ENCODE data around the gene MMP23B.
A peak's percentile ranks its signal among the peaks of the same experiment; 100 is the strongest.
"Not testable (repeated sequence)": the region's sequence is repeated elsewhere in the genome, so short reads cannot be mapped to it uniquely, and the experiment has no call there.

The MMP23B gene

DNA sequence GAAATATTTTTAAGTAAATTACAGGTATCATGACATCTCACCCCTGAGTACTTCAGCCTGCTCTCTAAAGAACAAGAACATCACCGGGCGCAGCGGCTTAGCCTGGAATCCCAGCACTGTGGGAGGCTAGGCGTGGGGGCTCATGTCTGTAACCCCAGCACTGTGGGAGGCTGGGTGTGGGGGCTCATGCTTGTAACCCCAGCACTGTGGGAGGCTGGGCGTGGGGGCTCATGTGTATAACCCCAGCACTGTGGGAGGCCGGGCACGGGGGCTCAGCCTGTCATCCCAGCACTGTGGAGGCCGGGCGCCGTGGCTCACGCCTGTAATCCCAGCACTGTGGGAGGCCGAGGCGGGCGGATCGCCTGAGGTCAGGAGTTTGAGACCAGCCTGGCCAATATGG lies 34.6 kb downstream of the MMP23B start:
- no peak for DNase-seq (ENCODE audit: low read depth in 2 of 2)

DNA sequence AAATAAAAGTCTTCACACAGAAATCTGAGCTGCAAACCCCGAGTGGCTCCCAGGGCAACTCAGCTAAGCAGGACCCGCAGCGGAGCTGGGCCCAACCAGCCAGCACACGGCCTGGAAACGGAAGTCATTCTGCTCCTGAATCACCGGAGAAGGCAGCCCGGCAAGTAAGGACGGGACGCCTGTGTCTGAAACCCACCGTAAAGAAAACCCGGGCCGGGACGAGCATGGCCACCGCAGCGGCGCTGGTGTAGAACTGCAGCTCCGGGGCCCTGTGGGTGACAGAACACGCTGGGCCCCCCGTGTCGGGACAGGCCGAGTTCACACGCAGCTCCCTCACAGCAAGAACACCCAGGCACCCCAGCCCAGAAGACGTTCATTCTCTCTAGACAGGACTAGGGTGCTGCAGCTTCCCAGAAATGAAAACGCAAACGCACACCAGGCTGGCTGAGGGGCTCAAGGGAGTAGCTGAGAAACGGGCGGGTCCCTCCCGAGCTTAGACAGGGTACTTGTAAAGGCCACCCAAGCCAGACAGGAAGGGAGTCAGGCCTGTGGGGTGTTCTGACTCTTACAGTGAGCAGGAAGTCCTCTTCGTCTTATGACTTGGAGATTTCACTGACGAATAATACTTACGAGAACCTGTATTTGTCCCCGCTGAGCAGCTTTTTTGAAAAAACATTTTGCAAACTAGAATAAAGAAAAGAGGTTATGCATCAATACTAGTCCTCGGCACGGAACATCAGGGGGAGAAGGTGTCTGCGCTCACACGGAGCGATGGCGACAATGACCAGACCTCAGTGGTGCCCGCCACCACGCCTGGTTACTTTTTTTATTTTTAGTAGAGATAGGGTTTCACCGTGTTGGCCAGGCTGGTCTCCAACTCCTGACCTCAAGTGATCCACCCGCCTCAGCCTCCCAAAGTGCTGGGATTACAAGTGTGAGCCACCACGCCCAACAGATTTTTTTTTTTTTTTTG lies 37.8 kb downstream of the MMP23B start:
- no peak for DNase-seq (ENCODE audit: low read depth in 2 of 2)

- no peak for DNase-seq (ENCODE audit: low read depth in 2 of 2)
Measured at GRCh38 chr1:1670866-1671265, 38.9 kb downstream of the MMP23B start.

DNA sequence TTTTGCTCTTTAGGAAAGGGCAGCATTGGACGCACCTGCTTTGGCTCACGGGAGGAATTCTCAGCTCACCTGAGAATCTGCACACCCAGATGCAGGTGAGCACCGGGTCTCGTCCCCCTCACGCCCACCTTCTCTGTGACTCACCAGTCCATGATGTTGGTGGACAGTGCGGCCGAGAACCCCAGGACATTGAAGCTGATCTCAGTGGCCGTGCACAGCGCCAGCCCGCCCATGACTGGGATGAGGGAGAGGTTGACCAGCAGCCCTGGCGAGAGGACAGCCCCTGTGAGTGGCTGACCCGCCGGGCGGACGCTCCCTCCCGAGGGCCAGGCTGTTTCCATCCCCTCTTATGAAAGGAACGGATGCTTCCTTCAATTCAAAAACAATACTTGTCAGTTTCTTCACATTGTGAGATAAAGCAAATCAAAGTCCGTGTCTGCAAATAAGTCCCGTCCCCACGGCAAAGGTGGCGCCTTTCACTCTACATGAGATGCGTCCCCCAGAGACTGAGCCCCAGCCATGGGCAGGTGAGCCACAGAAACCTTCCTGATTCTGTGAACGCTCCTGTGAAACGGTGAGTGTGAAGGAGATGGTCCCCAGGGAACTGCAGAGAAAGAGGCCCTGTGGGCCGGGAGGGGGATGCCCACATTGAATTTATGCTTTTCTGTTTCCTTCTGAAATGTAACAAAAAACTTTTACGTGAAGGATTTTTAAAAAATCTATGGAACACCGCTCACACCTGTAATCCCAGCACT lies 39.6 kb downstream of the MMP23B start:
- no peak for DNase-seq (ENCODE audit: low read depth in 2 of 2)

DNA sequence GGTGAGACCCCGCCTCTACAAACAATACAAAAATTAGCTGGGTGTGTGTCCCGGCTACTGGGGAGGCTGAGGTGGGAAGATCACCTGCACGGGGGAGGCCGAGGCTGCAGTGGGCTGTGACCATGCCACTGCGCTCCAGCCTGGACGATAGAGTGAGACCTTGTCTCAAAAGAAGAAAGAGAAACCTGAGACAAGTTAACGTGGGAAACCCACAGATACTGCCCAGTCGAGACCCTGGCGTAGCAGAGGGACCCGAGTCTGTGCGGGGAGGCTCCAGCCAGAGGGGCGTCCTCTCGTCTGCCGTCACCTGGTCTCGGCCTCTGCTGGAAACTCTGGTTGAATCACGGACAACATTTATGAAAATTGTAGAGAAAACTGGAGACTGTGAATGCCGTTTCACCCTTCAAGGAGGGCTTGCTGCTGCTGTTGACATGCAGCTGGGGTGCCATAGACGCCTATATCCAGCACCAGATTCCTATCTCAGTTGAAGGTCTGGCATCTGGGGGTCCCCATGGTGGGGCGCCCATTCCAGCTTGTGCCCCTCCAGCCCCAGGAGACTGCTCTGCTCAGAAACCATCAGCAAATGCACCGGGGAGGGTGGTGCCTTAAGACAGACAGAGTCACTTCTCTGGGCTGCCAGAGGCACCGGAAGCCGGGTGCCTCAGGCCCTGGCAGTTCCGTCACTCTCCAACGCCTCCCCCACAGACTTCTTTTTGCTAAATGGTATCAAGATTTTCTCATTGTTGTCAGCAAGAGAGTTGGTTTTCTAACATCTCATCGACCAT lies 40.4 kb downstream of the MMP23B start:
- no peak for DNase-seq (ENCODE audit: low read depth in 2 of 2)

- not testable (repeated sequence) for DNase-seq (ENCODE audit: low read depth in 2 of 2)
Measured at GRCh38 chr1:1674806-1675205, 42.8 kb downstream of the MMP23B start.

DNA sequence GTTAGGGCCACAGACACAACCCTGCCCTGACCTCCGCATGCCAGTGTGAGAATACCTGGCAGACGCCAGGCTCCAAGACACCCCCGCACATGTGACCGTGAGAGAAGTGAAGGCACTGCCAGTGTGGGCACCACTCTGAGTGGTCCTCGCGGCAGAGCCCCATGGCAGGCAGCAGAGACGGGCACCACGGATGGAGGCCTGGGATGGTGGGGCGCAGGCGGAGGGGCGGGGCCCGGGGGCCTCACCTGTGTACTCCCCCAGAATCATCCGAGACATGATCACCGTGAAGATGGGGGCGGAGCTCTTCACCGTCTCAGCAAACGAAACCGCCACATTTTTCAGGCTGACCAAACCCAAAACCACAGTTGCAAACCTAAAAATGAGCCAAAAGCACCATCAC lies 43.2 kb downstream of the MMP23B start:
- DNase-seq (ENCODE audit: low read depth in 2 of 2), result not testable (repeated sequence)

DNA sequence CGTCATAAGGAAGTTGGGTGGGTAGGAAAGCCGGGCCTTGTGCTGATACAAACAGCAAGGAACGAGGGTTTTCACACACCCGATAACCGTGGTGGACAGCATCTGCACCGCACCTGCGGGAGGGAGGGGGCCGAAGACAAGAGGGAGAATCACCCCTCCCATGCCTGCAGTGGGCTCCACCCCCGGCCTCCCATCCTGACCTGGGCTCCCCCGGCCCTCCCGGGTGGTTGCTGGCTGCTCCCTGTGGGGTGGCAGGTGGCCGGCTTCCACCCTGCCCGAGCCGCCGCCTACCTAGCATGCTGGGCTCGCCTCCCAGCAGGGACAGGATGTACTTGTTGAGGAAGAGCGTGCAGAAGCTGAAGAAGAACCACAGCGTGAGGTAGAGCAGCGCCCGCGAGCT lies 44.1 kb downstream of the MMP23B start:
- DNase-seq (ENCODE audit: low read depth in 2 of 2), result not testable (repeated sequence)

DNA sequence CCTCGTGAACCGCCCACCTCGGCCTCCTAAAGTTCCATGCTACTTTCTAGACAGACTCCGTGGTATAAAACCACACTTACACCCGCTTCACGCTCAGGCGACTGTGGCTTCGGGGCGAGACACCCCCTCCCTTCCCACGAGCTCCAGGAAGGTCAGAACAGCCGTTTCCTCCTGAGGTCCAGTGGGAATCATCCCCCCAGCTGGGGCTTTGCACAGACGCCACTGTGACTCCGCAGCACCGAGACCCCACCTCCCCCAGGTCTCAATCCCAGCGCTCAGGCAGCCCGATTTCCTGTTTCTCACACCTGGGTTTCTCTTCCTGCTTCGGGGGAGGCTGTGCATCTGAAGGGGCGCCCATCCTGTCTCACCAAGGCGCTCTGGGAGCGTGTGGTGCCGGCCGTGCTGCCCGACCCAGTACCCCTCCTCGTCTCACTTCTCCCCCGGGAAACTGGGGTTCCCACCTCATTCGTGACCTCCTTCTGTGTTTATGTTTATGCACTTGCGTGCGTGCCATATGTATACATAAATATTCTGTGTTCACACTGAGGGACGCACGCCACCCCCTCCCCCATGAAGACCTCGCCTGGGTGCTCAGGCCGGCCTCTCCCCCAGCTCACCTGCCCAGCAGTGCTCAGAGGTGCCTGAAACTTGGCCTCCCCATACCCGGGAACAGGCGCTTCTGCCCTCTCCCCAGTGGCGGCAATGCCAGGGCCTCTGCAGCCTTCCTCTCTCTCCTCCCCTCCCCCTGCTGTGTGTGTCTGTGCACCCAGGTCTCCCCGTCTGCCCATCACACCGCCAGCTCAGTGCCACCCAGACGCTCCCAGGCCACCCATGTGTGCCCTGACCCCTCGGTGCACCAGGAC lies 46.0 kb downstream of the MMP23B start:
- no peak for DNase-seq (ENCODE audit: low read depth in 2 of 2)

GRCh38 chr1:1678581-1679380 lies 46.8 kb downstream of the MMP23B start:
- peak in 1 of 2 donors; percentile 35 for DNase-seq (ENCODE audit: low read depth in 2 of 2)

DNA sequence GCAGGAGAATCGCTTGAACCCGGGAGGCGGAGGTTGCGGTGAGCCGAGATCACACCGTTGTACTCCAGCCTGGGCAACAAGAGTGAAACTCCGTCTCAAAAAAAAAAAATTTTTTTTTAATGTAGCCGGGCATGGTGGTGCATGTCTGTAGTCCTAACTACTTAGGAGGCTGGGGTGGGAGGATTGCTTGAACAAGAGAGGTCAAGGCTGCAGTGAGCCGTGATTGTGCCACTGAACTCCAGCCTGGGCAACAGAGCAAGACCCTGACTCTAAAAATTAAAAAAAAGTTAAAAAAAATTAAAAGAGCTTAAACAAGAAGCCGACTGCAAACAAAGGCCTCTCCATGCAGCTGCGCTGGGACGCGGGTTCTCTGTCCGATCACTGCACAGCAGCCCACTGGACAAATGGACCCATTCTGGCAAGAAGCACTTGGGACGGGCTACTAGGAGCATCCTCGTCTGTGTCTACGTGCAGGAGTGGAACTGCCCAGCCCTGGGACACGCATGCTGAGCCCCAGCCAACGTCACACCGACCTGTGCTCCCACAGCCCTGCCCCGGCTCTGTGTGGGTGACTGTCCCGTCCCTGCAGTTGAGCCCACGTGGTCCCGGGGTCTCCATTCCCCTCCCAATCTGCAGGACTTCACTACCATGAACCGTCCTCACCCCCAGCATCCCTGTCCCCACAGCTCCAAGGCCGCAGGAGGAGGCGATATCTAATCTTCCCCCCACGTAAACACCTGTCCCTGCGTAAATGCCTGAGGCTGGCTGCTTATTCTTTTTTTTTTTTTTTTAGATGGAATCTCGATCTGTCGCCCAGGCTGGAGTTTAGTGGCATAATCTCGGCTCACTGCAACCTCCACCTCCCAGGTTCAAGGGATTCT lies 48.3 kb downstream of the MMP23B start:
- DNase-seq (ENCODE audit: low read depth in 2 of 2), result no peak

DNA sequence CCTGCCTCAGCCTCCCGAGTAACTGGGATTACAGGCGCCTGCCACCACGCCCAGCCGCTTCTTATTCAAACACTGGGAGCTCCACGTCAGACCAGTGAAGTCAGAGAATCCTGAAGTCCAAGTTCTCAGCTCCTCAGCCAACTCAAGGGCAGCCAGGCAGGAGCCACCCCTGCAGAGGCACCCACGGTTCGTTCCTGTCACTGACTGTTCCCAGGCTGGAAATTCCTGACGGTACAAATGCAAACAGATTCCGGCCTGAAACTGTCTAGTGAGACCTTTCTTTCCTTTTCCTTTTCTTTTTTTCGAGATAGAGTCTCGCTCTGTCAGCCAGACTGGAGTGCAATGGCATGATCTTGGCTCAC lies 48.9 kb downstream of the MMP23B start:
- DNase-seq (ENCODE audit: low read depth in 2 of 2), result no peak

DNA sequence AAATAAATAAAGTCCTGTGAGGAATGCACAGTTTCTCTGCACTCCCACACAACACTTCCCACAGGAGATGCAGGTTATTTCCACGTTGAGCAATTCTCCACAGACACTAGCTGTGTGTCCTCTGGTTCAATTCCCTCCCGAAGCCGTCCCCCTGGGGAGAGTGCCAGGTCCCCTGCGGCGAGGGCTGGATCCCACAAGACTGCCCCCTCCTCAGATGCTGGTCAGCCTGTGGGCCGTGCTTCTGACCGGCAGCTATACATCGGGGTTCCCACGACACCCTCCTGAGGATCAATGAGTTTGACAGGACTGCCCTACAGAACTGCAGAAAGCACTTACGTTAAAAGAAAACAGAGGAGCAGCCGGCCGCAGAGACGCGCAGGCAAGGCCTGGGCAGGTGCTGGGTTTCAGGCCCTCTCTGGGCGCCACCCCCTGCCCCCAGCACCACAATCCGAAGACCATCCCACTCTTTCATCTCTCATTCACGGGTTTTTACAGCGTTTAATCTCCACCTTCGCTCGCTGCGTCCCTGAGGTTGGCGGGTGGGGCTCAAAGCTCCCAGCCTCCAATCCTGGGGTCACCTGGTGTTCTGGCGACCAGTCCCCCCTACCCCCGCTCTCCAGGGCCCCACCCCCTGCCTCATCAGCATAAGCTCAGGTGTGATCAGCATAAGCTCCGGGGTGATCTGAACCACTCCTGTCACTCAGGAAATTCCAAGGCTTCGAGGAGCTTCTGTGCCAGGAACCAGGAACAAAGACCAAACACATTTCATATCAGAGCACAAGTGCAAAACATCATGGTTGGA lies 51.3 kb downstream of the MMP23B start:
- DNase-seq (ENCODE audit: low read depth in 2 of 2), result no peak

All from stimulated activated CD4-positive, alpha-beta T cell treated with anti-CD3 and anti-CD28 coated beads, Interleukin-1b, Interleukin-23, amount 100 ng/mL, for 1 hour (primary cell).